Glutamatergic neuron (in vitro differentiated cells): ENCODE measurements around the gene LGR6. TPM values are rescaled to one million over a fixed set of nuclear protein-coding genes. Genes with fewer than 3 reads are reported as not detected.

Experiments
- DNase-seq: peaks from one replicate; pipeline ENCODE4 v3.0.0; 2022
- H3K27ac Mint-ChIP-seq: one replicate; pipeline ENCODE4 v1.8.0; 2020; ENCODE audit warnings: mild to moderate bottlenecking, mixed read lengths, inconsistent platforms; ENCODE audit not compliant: unreplicated experiment
- H3K27me3 Mint-ChIP-seq: one replicate; pipeline ENCODE4 v1.8.0; 2020; ENCODE audit warnings: mild to moderate bottlenecking, moderate library complexity, mixed read lengths, inconsistent platforms; ENCODE audit not compliant: unreplicated experiment
- H3K36me3 Mint-ChIP-seq: one replicate; pipeline ENCODE4 v1.8.0; 2020; ENCODE audit warnings: mild to moderate bottlenecking, mixed read lengths, inconsistent platforms; ENCODE audit not compliant: unreplicated experiment
- H3K4me1 Mint-ChIP-seq: one replicate; pipeline ENCODE4 v1.8.0; 2020; ENCODE audit warnings: mild to moderate bottlenecking, low read depth, mixed read lengths, inconsistent platforms; ENCODE audit not compliant: unreplicated experiment
- H3K4me3 Mint-ChIP-seq: one replicate; pipeline ENCODE4 v1.8.0; 2020; ENCODE audit warnings: mild to moderate bottlenecking, mixed read lengths, inconsistent platforms; ENCODE audit not compliant: unreplicated experiment
- H3K9me3 Mint-ChIP-seq: one replicate; pipeline ENCODE4 v1.8.0; 2020; ENCODE audit warnings: mild to moderate bottlenecking, moderate library complexity, mixed read lengths, inconsistent platforms; ENCODE audit not compliant: unreplicated experiment
- CTCF ChIP-seq: fragments of 200-600 bp; sonication (generic); IDR thresholded peaks from one replicate; pipeline ENCODE4 v1.5.0; 2021; ENCODE audit not compliant: partially characterized antibody, unreplicated experiment
- total RNA-seq: library from RNA; stranded (reverse); fragmentation: NEBNext Ultra II Directional; extraction: Animal tissue kit (Norgen Biotek cat#: 25700); gene quantifications from one replicate; pipeline ENCODE4 v1.2.1, GENCODE V29; 2021; ENCODE audit not compliant: unreplicated experiment

LGR6 gene
- total RNA-seq, 1 donor from 2014 or later = 0.37 TPM

- peaks cover 5% of the 10 kb centered on the region for H3K27me3 Mint-ChIP-seq
- no peak overlapping the region for H3K4me3 Mint-ChIP-seq
- peaks cover 5% of the 10 kb centered on the region for H3K9me3 Mint-ChIP-seq
- H3K27ac Mint-ChIP-seq = no peak overlapping the region
- H3K36me3 Mint-ChIP-seq = no peaks in the 10 kb centered on the region
- no peak for TF ChIP-seq CTCF
- H3K4me1 Mint-ChIP-seq = peaks cover 11% of the 10 kb centered on the region
- DNase-seq = no peak
Measured at GRCh38 chr1:202281316-202282024, 87.9 kb downstream of the LGR6 start.

DNA sequence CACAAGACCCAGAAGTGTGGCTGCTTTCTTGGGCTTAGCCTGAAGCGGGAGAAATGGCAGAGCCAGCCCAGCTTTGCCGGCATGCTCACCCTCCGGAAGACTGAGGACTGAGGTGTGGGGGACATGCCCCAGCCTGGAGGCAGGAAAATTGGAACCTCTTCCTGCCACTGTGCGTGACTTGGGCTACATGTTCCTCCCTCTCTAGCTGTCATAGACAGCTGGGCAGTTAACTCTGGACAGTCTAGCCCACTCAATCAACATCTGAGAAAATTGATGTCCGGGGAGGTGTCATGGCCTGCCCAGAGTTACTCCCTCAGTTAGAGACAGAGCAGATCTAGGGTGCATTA is 88.4 kb downstream of the LGR6 start:
- DNase-seq = no peak
- no peak for TF ChIP-seq CTCF
- no peak overlapping the region for H3K4me3 Mint-ChIP-seq
- peaks cover 5% of the 10 kb centered on the region for H3K27me3 Mint-ChIP-seq
- no peak overlapping the region for H3K27ac Mint-ChIP-seq
- peaks cover 5% of the 10 kb centered on the region for H3K9me3 Mint-ChIP-seq
- H3K4me1 Mint-ChIP-seq = peaks cover 11% of the 10 kb centered on the region
- H3K36me3 Mint-ChIP-seq = no peaks in the 10 kb centered on the region

DNA sequence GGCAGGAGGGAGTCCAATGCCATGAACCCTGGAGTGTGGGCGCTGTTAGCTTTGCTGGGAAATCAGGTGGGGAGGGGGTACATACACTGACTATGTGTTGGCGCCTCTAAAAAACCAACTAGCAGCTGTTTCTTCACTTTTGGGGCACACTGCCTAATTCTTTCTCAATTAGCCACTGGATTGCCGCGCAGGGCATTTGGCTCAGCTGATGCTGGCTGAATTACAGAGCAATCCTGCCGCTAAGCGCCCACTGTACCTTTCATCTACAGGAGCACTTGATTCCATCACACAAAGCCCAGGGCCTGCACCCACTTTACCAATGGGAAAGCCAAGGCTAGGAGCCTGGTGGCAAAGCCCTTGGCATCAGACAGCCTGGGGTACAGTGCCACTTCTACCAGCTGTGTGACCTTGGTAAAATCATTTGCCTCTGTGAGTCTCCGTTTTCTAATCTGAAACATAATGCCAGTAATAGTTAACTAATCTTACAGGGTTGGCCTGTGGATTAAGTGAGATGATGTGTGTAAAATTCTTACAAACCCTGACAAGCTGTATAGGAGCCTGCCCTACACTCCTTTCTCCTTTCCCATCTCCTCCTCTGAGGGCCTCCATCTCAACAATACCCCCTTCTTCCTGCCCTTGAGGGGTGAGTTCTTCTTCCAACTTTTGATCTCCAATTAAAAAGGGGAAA is 89.1 kb downstream of the LGR6 start:
- no peak overlapping the region for H3K27ac Mint-ChIP-seq
- no peak for DNase-seq
- peaks cover 5% of the 10 kb centered on the region for H3K9me3 Mint-ChIP-seq
- no peak overlapping the region for H3K4me3 Mint-ChIP-seq
- no peaks in the 10 kb centered on the region for H3K36me3 Mint-ChIP-seq
- peaks cover 11% of the 10 kb centered on the region for H3K4me1 Mint-ChIP-seq
- H3K27me3 Mint-ChIP-seq = peaks cover 5% of the 10 kb centered on the region
- TF ChIP-seq CTCF = no peak

DNA sequence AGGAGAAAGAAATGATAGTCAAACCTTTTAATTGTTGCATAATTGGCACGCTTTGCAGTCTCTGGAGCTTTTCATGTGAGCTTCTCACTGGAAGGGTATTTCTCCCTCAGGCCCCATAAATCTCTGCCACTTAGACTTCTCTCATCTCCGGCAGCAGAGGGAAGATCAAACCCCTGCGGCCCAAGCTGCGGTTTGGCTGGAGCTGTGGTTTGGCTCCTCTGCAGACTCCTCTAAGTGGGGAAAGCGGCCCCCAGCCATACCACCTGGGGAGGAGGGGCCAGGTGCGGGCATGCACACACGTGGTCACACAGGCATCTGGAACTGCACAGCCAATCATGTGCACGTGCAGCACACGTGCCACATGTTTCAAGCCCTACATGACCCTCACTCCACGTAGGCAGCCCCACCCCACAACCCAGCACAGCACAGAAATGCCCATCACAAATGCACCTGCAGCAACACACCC is 89.8 kb downstream of the LGR6 start:
- no peak overlapping the region for H3K4me3 Mint-ChIP-seq
- H3K27me3 Mint-ChIP-seq = peaks cover 8% of the 10 kb centered on the region
- TF ChIP-seq CTCF = no peak
- H3K4me1 Mint-ChIP-seq = peaks cover 11% of the 10 kb centered on the region
- H3K27ac Mint-ChIP-seq = no peak overlapping the region
- DNase-seq = no peak
- peaks cover 3% of the 10 kb centered on the region for H3K9me3 Mint-ChIP-seq
- no peaks in the 10 kb centered on the region for H3K36me3 Mint-ChIP-seq

DNA sequence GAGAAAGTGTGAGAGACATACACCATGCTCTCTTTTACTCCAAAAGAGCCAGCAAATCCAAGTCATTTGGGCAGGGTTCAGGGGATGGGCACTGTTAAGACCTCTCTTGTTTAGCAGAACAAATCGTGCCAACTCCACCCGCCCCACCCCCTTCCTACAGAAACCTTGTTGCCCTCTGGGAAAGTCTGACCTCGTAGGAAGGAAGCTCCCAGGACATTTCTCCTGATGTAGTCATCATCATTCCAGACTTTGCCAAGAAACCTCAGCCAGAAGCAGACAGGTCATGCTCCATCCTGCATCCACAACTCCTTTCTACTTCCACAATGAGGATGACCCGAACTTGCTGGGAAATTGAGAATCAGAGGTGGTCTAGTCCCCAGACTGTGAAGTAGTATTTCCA is 90.4 kb downstream of the LGR6 start:
- Mint-ChIP-seq H3K9me3 (peaks cover 2% of the 10 kb centered on the region), H3K27me3 (peaks cover 8% of the 10 kb centered on the region), H3K27ac (no peak overlapping the region)

More for the DNA sequence above, 90.4 kb downstream of the LGR6 start:
- no peak overlapping the region for H3K4me3 Mint-ChIP-seq
- no peak for DNase-seq
- H3K4me1 Mint-ChIP-seq = peaks cover 11% of the 10 kb centered on the region
- H3K36me3 Mint-ChIP-seq = no peaks in the 10 kb centered on the region
- TF ChIP-seq CTCF = no peak
